SH-SY5Y (cell line): ENCODE results near the gene PRMT7.

ENCODE experiments used
- GATA2 ChIP-seq: IDR thresholded peaks from 2 replicates; pipeline ENCODE4 v1.6.1; 2011; ENCODE audit warnings: mild to moderate bottlenecking, low read depth, low read length
- GATA3 ChIP-seq: IDR thresholded peaks from 2 replicates; pipeline ENCODE4 v1.6.1; 2011; ENCODE audit warnings: low read depth, mild to moderate bottlenecking, low read length, moderate library complexity

The PRMT7 gene

DNA sequence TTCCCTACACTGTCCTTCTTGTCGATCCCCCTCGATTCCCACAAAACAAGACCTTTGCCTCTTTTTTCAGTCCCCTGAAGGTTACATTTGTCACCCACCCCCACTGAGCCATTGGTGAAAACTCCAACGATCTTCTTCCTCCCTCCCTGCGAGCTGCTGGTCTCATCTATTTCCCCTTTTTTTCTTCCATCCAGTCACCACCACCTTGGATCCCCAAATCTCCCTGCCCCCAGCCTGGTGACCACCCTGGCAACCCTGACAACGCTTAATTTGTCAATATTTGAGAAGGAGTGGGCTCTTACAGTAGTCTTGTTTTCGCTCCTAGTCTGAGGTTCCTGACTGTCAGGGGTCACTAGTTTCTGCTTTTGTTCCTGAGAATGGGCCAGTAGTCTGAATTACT is 74.6 kb downstream of the PRMT7 start:
- TF ChIP-seq GATA3 (no peak), GATA2 (no peak)

DNA sequence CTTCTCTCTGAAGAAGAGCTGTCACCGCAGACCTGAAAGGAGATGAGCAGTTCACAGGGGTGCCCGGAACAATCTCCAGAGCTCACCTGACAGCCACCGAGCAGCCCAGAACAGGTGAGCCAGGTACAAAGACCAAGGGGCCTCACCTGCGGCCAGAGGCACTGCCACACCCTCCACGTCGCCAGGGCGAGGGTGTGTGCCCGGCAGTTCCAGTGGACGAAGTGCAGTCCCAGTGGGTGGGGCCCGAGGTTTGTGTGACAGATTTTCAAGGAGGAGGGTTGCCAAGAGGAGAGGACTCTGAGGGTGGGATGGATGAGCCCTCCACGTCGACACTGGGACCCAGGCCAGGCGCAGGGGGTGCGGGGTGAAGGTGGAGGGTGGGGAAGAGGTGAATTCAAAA is 75.8 kb downstream of the PRMT7 start:
- TF ChIP-seq GATA3 (no peak), GATA2 (no peak)

DNA sequence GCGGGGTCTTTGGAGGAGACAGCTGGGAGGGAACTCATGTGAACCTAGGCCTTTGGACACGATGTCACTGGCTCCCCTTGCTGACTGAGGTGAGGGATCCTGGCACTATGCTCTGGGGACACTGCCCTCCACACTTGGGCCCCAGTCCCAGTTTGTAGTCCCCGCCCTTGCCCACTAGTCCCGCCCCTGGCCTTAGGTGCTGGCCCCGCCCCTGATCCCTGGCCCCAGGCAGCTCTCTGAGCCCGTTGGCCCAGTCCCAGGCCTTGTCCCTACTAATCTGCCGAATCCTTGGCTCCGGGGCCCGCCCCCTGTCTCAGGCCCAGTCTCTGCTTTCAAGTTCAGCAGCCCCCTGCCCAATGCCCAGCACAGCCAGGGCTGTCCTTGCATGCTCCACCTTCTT is 76.5 kb downstream of the PRMT7 start:
- TF ChIP-seq GATA3 (no peak), GATA2 (no peak)

DNA sequence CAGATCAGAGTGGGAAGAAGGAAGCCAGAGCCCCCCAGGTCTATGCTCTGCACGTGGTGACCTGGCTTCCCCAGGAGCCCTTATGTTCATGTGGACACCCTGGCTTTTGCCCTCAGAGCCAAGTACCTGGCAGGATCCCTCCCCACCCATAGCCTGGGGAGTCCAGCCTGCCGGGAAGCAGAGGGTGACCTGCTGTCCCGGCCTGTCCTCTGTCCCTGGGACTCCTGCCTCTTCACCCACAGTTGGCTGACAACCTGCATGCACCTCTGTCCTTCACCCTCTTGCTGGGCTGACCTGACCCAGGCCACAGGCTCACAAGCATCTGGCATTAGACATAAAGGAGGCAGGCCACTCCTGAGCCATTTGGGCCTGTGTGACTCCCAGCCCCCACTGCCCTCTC is 77.3 kb downstream of the PRMT7 start:
- TF ChIP-seq GATA3 = no peak
- TF ChIP-seq GATA2 = no peak

DNA sequence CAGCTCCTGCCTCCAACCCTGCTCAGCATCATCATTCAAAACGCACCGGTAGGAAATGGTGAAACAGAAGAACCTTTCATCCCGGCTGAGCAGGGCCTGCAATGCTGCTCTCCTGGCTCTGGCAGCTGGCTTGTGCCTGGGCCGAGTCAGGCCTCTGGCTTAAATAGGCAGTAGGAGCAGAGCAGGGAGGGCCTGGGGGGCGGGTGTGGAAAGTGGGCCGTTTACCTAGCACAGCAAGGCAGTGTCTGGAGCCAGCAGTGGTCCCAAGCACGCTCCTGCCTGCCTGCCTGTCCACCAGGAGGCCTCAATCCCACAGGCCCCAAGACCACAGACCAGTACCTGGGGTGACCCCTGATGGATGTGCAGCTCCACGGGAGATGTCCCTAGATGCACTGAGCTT is 78.2 kb downstream of the PRMT7 start:
- no peak for TF ChIP-seq GATA3
- no peak for TF ChIP-seq GATA2

DNA sequence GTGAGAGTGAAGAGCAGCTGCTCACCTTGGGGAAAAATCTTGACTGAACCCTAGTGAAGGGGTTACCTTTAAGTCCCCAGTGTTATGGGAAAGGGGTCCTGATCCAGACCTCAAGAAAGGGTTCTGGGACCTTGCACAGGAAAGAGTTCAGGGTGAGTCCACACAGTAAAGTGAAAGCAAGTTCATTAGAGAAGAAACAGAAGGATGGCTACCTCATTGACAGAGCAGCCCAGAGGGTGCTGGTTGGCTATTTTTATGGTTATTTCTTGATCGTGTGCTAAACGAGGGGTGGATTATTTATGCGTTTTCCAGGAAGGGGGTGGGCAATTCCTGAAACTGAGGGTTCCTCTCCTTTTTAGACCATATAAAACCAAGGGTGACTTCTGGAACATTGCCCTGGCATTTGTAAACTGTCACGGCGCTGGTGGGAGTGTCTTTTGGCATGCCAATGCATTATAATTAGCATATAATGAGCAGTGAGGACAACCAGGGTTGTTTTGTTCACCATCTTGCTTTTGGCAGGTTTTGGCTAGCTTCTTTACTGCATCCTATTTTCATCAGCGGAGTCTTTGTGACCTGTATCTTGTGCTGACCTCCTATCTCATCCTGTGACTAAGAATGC is 79.0 kb downstream of the PRMT7 start:
- no peak for TF ChIP-seq GATA2
- TF ChIP-seq GATA3 = no peak

DNA sequence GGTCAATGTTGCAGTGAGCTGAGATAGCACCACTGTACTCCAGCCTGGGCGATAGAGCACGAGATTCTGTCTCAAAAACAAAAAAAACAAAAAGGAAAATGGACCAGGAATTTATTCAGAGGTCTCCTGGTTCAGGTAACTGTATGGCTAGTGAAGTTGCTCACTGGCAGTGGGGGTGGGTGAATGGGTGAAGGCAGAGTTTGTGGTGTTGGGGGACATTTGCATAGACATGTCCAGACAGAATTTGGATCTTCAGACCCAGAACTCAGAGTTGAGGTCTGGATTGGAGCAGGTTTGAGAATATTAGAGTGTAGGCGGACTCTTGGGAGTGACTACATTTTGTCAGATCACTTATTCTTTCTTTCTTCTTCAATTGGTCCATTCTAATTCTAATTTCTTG is 82.5 kb downstream of the PRMT7 start:
- TF ChIP-seq GATA2 (no peak), GATA3 (no peak)

DNA sequence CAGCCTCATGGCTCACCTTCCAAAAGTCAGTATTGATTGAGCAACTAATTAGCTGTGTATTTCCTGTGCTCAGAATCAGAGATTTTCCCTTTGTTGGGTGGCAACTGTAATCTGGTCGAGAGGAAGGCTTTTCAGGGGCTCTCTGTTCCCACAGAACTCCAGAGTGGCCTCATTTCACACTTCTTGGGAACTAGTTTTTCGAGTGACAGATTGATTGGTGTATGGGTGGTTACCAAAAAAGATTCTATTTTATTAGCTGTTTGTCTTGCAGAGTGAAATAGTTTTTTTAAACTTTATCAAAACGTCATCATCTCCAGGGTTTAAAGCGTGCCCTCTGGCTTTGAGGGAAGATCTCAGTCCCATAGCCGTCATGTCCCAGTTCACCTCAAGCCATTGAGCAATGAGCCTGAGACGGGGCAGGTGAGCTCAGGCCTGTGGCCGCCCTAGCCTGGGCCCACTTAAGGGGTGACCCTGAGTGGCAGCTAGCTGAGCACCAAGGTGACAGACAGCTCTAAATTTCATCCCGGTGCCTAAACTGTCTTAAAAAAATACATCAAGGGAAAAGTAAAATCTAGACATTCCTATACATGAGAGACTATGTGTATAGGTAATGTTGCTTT is 84.5 kb downstream of the PRMT7 start:
- no peak for TF ChIP-seq GATA2
- no peak for TF ChIP-seq GATA3

DNA sequence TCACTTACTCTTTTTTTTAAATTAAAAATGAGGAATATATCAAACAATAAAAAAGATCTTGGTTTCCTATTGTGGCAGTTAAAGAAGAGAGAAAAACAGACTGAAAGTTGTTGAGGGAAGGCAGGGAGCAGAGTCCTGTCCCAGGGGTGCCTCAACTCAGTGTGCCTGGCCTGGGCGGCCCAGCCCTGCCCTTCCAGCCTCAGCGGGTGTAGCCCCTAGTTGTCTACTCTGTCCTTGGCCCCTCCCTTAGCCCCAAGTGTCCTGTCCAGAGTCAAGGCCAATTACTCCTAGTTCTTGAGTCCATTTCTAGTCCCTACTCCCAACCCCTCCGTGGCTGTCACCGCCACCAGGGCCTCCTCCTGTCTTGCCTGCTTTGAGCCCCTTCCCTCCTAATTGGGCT is 85.0 kb downstream of the PRMT7 start:
- TF ChIP-seq GATA2 = no peak
- TF ChIP-seq GATA3 = no peak

DNA sequence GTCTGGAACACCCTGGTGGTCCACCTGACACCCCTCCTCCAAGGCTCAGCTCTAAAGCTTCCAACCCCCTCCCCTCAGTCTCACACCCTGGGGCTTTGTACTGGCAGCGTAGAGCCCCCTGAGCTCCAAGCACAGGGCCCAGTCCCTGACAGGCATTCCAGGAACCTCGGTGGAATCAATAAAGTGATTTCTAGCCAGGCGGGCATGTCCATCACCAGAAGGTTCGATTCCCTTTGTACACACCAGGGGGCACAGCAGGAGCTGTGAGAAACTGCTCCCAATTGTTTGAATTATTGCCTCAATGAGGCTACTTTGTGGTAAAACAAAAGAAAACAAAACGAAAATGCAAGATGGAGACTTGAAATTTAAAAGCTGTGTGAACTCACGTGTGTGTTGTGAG is 85.7 kb downstream of the PRMT7 start:
- TF ChIP-seq GATA3 (no peak), GATA2 (no peak)

DNA sequence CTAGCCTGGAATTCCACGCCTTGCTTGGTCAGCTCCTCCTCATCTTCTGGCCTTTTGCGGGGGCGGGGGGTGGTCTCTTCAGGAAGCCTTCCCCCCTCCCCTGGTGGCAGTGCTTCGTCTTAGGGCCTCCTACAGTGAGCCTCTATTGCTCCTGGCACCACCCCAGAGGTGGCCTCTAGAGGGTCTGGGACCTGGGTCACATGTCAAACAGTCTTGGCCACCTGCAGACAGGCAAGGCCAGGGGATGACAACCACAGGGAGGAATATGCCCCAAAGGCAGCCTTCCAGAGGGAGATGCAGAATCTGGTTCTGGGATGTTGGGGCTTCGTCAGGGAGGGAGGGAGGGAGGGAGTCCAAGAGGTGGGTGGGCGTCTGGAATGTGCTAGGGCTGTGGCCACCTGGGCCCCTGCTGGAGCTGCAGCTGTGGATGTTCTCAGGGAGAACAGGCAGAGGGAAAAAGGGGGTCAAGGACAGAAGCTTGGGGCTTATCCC is 86.9 kb downstream of the PRMT7 start:
- TF ChIP-seq GATA2 (no peak), GATA3 (no peak)

DNA sequence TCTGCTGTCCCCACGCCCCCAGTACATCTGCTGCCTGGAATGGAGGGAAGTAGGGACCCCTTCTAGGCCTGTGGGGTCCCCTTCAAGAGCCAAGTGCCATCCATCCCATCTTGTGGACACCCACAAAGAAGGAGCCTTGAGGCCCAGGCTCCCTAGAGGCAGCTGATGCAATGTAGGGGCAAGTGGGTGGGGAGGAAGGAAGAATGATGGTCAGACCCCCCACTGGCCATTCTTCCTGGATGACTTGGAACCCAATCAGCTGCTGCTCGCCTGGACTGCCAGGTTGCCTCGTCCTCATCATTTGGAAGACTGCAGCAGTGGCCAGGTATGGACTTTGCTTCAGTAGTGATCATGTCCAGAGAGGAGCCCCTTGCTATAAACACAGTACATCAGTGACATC is 88.6 kb downstream of the PRMT7 start:
- TF ChIP-seq GATA3 (no peak), GATA2 (no peak)

DNA sequence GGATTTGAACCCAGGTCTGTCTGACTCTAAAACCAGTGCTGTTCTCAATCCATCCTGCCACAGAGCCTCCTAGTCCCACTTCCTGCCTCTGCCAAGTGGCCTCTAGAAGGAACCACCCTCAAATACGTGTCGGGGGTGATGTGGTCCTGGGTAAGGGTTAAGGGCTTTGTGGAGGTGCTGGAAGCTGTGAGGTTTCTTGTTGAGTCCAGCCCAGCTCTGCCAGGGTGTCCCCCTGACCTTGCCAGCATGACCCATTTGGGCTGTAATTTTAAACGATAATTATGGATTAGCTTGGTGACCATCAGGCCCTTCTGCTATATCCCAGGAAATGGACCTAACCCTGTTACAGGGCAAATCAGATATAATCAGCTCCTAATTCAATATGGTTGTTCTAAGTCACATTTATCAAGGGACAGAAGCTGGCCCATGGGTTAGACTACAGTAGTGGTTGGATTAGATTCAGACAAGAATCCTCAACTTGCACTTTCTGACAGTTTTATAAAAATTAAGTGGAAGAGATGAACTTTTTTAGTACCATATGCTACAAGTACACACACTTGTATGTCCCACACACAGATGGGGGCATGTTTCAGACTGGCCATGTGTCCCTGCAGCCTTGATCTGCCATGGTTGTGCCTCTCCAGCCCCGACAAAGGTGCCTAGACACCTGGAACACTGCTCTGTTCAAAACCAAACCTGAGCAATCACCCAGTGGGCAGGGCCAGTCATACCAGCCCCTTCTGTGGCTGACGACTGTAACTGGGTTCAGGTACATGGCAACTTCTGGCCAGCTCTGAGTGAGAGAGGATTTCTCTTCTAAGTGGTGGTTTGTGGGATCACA is 89.5 kb downstream of the PRMT7 start:
- TF ChIP-seq GATA2 (0 out of 2 replicates have a peak, but pooled peaks have one; percentile 47), GATA3 (peak; percentile 44; the same call in 1 of the 2 replicates)

DNA sequence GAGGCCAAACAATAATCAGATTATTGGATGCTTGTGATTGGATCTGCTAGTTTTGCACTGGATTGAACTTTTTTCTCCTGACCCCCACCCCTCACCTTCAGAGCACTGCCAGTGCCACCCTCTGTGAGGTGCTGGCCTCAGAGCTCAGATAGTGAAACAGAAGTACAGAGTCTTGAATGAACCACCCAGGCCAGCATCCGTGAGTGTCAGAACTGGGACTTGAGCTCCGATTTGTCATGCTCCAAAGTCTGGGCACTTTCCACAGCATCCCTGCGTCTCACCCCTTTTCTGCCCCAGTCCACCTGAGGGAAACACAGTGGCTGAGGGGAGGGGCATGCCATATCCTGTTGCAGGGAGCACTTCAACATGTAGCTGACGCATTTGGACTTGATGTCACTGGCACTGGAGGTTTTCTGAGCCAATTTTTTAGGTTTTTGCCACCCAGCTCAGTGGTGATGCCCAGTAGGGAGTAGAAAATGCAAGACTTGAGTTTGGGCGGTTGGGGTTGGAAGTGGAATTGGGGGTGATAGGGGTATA is 90.2 kb downstream of the PRMT7 start:
- TF ChIP-seq GATA3 (no peak), GATA2 (no peak)
